ENCODE results near the gene VPS33A. TPM values are rescaled to one million over a fixed set of nuclear protein-coding genes. Genes with fewer than 3 reads are reported as not detected.
A peak's percentile ranks its signal among the peaks of the same experiment; 100 is the strongest.
"Not testable (repeated sequence)": the region's sequence is repeated elsewhere in the genome, so short reads cannot be mapped to it uniquely, and the experiment has no call there.

The VPS33A gene
- total and polyA plus RNA-seq, 10 donors, result 9.7 to 31.5 (median 21.8) TPM

DNA sequence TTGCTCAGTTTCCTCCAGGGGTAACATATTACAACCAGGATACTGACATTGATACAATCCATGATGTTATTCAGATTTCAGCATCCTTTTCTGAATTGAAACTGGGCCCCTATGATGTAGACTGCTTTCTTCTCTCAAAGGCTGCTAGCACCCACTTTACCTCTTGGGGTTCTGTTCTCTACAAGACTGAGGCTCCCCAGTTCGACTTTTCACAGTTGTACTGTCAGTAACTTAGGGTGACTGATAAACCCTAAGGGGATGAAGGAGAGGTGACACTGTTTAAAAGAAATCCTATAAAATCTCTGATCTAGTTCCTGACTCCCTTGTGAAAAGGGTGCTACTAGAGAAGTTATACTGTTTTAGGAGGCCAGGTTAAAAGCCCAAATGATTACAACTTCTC lies 818 bp downstream of the VPS33A start:
- WGBS, 5 donors, result 6 to 23% (median 15%) methylated on average over 1 of the region's 1 CpG
- Histone ChIP-seq H3K9me3 (no peaks in the 10 kb centered on the region), H3K4me3 (peak overlapping the region; percentile 69 to 99 (median 94)), H3K4me1 (peaks cover 11 to 39% (median 30%) of the 10 kb centered on the region in 6 donors), H3K36me3 (peaks cover 0 to 50% (median 32%) of the 10 kb centered on the region in 6 donors), H3K27ac (peak overlapping the region; percentile 86 to 97 (median 96)), H3K27me3 (replicated peaks in 1 of 7) (no peaks in the 10 kb centered on the region)
- intact Hi-C loops (cut with DNase I; ENCODE audit: low total_unique reads), result no loop called here
- TF ChIP-seq, protein P1, sequence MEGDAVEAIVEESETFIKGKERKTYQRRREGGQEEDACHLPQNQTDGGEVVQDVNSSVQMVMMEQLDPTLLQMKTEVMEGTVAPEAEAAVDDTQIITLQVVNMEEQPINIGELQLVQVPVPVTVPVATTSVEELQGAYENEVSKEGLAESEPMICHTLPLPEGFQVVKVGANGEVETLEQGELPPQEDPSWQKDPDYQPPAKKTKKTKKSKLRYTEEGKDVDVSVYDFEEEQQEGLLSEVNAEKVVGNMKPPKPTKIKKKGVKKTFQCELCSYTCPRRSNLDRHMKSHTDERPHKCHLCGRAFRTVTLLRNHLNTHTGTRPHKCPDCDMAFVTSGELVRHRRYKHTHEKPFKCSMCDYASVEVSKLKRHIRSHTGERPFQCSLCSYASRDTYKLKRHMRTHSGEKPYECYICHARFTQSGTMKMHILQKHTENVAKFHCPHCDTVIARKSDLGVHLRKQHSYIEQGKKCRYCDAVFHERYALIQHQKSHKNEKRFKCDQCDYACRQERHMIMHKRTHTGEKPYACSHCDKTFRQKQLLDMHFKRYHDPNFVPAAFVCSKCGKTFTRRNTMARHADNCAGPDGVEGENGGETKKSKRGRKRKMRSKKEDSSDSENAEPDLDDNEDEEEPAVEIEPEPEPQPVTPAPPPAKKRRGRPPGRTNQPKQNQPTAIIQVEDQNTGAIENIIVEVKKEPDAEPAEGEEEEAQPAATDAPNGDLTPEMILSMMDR (IDR thresholded peaks at IDR 0.05 in 8 of 11, conservative IDR thresholded peaks at IDR 0.05 in 3 of 11), result no peak
- TF ChIP-seq POLR2AphosphoS5 (IDR thresholded peaks at IDR 0.05), result no peak
- no peak for TF ChIP-seq POLR2A (IDR thresholded peaks at IDR 0.05)
- DNase-seq, result no peak

DNA sequence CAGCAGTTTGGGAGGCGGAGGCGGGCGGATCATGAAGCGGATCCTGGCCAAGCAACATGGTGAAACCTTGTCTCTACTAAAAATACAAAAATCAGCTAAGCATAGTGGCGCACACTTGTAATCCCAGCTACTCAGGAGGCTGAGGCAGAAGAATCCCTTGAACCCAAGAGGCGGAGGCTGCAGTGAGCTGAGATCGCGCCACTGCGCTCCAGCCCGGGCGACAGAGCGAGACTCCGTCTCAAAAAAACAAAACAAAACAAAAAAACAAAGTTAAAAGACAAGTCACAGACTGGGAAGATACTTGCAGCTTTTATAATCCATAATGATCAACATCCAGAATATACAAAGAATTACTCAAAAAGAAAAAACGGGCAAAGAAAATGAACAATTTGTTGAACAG lies 5.6 kb downstream of the VPS33A start:
- H3K27me3 ChIP-seq (replicated peaks in 1 of 7); DNase-seq; H3K4me3 ChIP-seq; H3K27ac ChIP-seq; H3K9me3 ChIP-seq; intact Hi-C loops (cut with DNase I; ENCODE audit: low total_unique reads): not testable (repeated sequence)
- 89 to 92% (median 91%) methylated on average over 14 of the region's 14 CpGs for WGBS, 5 donors
- Histone ChIP-seq H3K36me3 (peaks cover 0 to 90% (median 75%) of the 10 kb centered on the region in 6 donors), H3K4me1 (peaks cover 11 to 25% (median 19%) of the 10 kb centered on the region in 6 donors)

DNA sequence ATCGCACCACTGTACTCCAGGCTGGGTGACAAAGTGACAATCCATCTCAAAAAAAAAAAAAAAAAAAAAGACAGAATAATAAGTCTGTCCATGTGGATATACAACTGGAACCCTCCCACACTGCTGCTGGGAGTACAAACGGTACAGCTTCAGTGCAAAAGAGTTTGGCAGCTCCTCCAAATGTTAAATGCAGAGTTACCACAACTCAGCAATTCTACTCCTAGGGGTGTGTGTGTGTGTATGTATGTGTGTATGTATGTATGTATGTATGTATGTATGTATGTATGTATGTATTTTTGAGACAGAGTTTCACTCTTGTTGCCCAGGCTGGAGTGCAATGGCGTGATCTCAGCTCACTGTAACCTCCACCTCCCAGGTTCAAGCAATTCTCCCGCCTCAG lies 7.4 kb downstream of the VPS33A start:
- H3K36me3 ChIP-seq, result peaks cover 0 to 100% (median 79%) of the 10 kb centered on the region in 6 donors
- DNase-seq; H3K27ac ChIP-seq; H3K27me3 ChIP-seq (replicated peaks in 1 of 7); H3K4me3 ChIP-seq; H3K9me3 ChIP-seq; H3K4me1 ChIP-seq; intact Hi-C loops (cut with DNase I; ENCODE audit: low total_unique reads): not testable (repeated sequence)
- WGBS, 5 donors, result 86 to 95% (median 89%) methylated on average over 4 of the region's 4 CpGs

DNA sequence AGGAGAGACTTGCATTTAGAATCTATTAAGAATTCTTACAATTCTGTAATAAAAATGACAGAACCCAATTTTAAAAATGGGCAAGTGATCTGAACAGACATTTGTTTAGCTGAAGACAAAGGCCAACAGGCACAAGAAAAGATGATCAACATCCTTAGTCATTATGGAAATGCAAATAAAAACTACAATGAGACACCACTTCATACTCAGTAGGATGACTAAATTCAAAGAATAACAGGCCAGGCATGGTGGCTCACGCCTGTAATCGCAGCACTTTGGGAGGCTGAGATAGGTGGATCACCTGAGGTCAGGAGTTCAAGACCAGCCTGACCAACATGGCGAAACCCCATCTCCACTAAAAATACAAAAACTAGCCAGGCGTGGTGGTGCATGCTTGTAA lies 7.8 kb downstream of the VPS33A start:
- H3K4me1 ChIP-seq; H3K27me3 ChIP-seq (replicated peaks in 1 of 7); DNase-seq; intact Hi-C loops (cut with DNase I; ENCODE audit: low total_unique reads); H3K27ac ChIP-seq; H3K4me3 ChIP-seq; H3K9me3 ChIP-seq: not testable (repeated sequence)
- 92 to 99% (median 95%) methylated on average over 4 of the region's 4 CpGs for WGBS, 5 donors
- H3K36me3 ChIP-seq, result peaks cover 0 to 100% (median 76%) of the 10 kb centered on the region in 6 donors

DNA sequence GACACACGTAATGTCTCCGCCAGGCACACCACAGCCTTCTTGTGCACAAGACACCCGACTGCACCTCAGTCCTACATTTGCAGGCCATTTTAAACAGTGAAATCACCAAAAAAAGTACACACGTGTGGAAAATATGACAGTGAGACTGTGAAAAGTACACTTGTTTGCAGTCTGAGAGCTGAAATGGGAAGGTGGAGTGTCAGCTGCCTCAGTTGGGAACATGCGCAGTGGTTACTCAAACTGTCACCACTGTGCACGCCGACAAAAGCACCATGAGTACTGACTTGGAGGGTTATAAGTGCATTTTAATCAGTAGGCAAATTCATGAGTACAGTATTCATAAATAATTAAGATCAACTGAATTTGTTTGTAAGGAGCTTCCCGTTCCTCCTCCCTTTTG lies 15.8 kb downstream of the VPS33A start:
- H3K27me3 ChIP-seq (replicated peaks in 1 of 7), result no peaks in the 10 kb centered on the region
- WGBS, 5 donors, result 96 to 98% (median 96%) methylated on average over 8 of the region's 8 CpGs
- TF ChIP-seq POLR2A (IDR thresholded peaks at IDR 0.05), result no peak
- TF ChIP-seq, protein P1 (IDR thresholded peaks at IDR 0.05 in 8 of 11, conservative IDR thresholded peaks at IDR 0.05 in 3 of 11), result no peak
- no peak for TF ChIP-seq POLR2AphosphoS5 (IDR thresholded peaks at IDR 0.05)

DNA sequence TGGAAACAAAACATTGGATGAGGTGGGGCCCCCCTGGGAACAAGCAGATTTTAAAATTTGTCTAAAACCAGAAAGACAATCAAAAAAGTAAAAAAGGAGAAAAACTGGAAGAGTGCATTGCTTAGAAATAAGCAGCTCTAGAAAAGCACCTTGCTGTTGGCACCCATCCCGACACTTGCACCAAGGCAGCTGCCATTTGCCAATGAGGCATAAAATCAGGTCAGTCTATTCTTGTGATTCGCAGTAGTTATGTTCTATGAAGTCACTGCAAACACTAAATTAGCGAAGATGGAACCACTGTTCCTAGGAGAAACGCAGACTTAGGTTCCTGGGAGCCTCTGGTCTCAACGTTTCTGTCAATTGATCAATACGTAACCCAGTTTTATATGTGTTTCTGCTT lies 16.2 kb downstream of the VPS33A start:
- no peaks in the 10 kb centered on the region for H3K9me3 ChIP-seq
- no peaks in the 10 kb centered on the region for H3K4me1 ChIP-seq
- intact Hi-C loops (cut with DNase I; ENCODE audit: low total_unique reads), result no loop called here
- H3K4me3 ChIP-seq, result no peak overlapping the region
- H3K36me3 ChIP-seq, result peaks cover 0 to 97% (median 45%) of the 10 kb centered on the region in 6 donors
- H3K27me3 ChIP-seq (replicated peaks in 1 of 7), result no peaks in the 10 kb centered on the region
- WGBS, 5 donors, result 96 to 99% (median 96%) methylated on average over 6 of the region's 6 CpGs
- TF ChIP-seq POLR2A (IDR thresholded peaks at IDR 0.05), result no peak
- TF ChIP-seq, protein P1 (IDR thresholded peaks at IDR 0.05 in 8 of 11, conservative IDR thresholded peaks at IDR 0.05 in 3 of 11), result no peak
- no peak for TF ChIP-seq POLR2AphosphoS5 (IDR thresholded peaks at IDR 0.05)
- no peak overlapping the region for H3K27ac ChIP-seq
- DNase-seq, result no peak

More for the DNA sequence above, 15.8 kb downstream of the VPS33A start:
- Histone ChIP-seq H3K4me1 (no peaks in the 10 kb centered on the region), H3K36me3 (peaks cover 0 to 99% (median 47%) of the 10 kb centered on the region in 6 donors), H3K27ac (no peak overlapping the region), H3K4me3 (no peak overlapping the region), H3K9me3 (no peaks in the 10 kb centered on the region)
- DNase-seq, result no peak
- intact Hi-C loops (cut with DNase I; ENCODE audit: low total_unique reads), result no loop called here
